SJCRH30 (cell line): Measurements from ENCODE around the gene TLNRD1. TPM values are rescaled to one million over a fixed set of nuclear protein-coding genes. Genes with fewer than 3 reads are reported as not detected.

ENCODE experiments used
- DNase-seq, 2 experiments: peaks; one replicate each; pipeline ENCODE4 v3.0.0-alpha.2; 2015 to 2020
- H3K27ac ChIP-seq: fragments of 250-450 bp; sonication (Bioruptor Pico); 2 replicates; pipeline ENCODE4 v1.5.1; 2020; ENCODE audit warnings: mild to moderate bottlenecking, moderate library complexity
- H3K27me3 ChIP-seq: fragments of 250-450 bp; sonication (Bioruptor Pico); 2 replicates; pipeline ENCODE4 v1.5.1; 2020; ENCODE audit warnings: mild to moderate bottlenecking, moderate library complexity
- H3K36me3 ChIP-seq: fragments of 250-450 bp; sonication (Bioruptor Pico); 2 replicates; pipeline ENCODE4 v1.5.1; 2020; ENCODE audit warnings: mild to moderate bottlenecking, moderate library complexity
- H3K4me1 ChIP-seq: fragments of 250-450 bp; sonication (Bioruptor Pico); 2 replicates; pipeline ENCODE4 v1.5.1; 2020; ENCODE audit warnings: mild to moderate bottlenecking, moderate library complexity
- H3K4me3 ChIP-seq: fragments of 250-450 bp; sonication (Bioruptor Pico); 2 replicates; pipeline ENCODE4 v1.5.1; 2020; ENCODE audit warnings: mild to moderate bottlenecking, moderate library complexity
- H3K9me3 ChIP-seq: fragments of 250-450 bp; sonication (Bioruptor Pico); replicated peaks from 2 replicates; pipeline ENCODE4 v1.5.1; 2020; ENCODE audit warnings: mild to moderate bottlenecking, moderate library complexity
- total RNA-seq: library from RNA; depleted of rRNA; stranded (reverse); fragments of >200 nt; shearing (Covaris generic); gene quantifications from 2 replicates; pipeline ENCODE4 v1.2.3, GENCODE V29; 2014; rRNA removed

TLNRD1 gene
- total RNA-seq, 1 experiment from 2014 or later = 16.1 TPM

GRCh38 chr15:81043281-81043934, 42.7 kb downstream of the TLNRD1 start:
- H3K27ac ChIP-seq = no peak overlapping the region
- no peaks in the 10 kb centered on the region for H3K27me3 ChIP-seq
- no peaks in the 10 kb centered on the region for H3K9me3 ChIP-seq
- H3K36me3 ChIP-seq = no peaks in the 10 kb centered on the region
- no peaks in the 10 kb centered on the region for H3K4me1 ChIP-seq
- DNase-seq = no peak
- no peak overlapping the region for H3K4me3 ChIP-seq

- H3K36me3 ChIP-seq = no peaks in the 10 kb centered on the region
- no peaks in the 10 kb centered on the region for H3K27me3 ChIP-seq
- no peaks in the 10 kb centered on the region for H3K9me3 ChIP-seq
- no peak overlapping the region for H3K4me3 ChIP-seq
- no peak for DNase-seq
- no peaks in the 10 kb centered on the region for H3K4me1 ChIP-seq
- H3K27ac ChIP-seq = no peak overlapping the region
These were observed 43.3 kb downstream of the TLNRD1 start for GRCh38 chr15:81043935-81044575.

- Histone ChIP-seq H3K4me1 (no peaks in the 10 kb centered on the region), H3K9me3 (no peaks in the 10 kb centered on the region), H3K4me3 (no peak overlapping the region), H3K27me3 (no peaks in the 10 kb centered on the region), H3K36me3 (no peaks in the 10 kb centered on the region), H3K27ac (no peak overlapping the region)
- no peak for DNase-seq
These were observed 45.6 kb downstream of the TLNRD1 start for GRCh38 chr15:81046290-81046689.

GRCh38 chr15:81047928-81048327, 47.2 kb downstream of the TLNRD1 start:
- Histone ChIP-seq H3K36me3 (no peaks in the 10 kb centered on the region), H3K27ac (no peak overlapping the region), H3K27me3 (no peaks in the 10 kb centered on the region), H3K4me1 (no peaks in the 10 kb centered on the region), H3K9me3 (no peaks in the 10 kb centered on the region), H3K4me3 (no peak overlapping the region)
- DNase-seq = no peak

- Histone ChIP-seq H3K36me3 (no peaks in the 10 kb centered on the region), H3K27ac (no peak overlapping the region), H3K4me3 (no peak overlapping the region), H3K4me1 (no peaks in the 10 kb centered on the region), H3K9me3 (no peaks in the 10 kb centered on the region), H3K27me3 (no peaks in the 10 kb centered on the region)
- no peak for DNase-seq
These were observed 49.1 kb downstream of the TLNRD1 start for GRCh38 chr15:81049835-81050234.

- DNase-seq = no peak
- Histone ChIP-seq H3K4me3 (no peak overlapping the region), H3K4me1 (no peaks in the 10 kb centered on the region), H3K27ac (no peak overlapping the region), H3K27me3 (no peaks in the 10 kb centered on the region), H3K9me3 (no peaks in the 10 kb centered on the region), H3K36me3 (no peaks in the 10 kb centered on the region)
These were observed 49.5 kb downstream of the TLNRD1 start for GRCh38 chr15:81050259-81050658.

GRCh38 chr15:81050805-81051204, 50.1 kb downstream of the TLNRD1 start:
- Histone ChIP-seq H3K4me3 (no peak overlapping the region), H3K27me3 (no peaks in the 10 kb centered on the region), H3K36me3 (no peaks in the 10 kb centered on the region), H3K27ac (no peak overlapping the region), H3K9me3 (no peaks in the 10 kb centered on the region), H3K4me1 (no peaks in the 10 kb centered on the region)
- DNase-seq = no peak

- H3K27me3 ChIP-seq = no peaks in the 10 kb centered on the region
- H3K9me3 ChIP-seq = no peaks in the 10 kb centered on the region
- DNase-seq = no peak
- H3K4me1 ChIP-seq = no peaks in the 10 kb centered on the region
- H3K4me3 ChIP-seq = no peak overlapping the region
- no peaks in the 10 kb centered on the region for H3K36me3 ChIP-seq
- H3K27ac ChIP-seq = no peak overlapping the region
These were observed 51.3 kb downstream of the TLNRD1 start for GRCh38 chr15:81052046-81052445.

GRCh38 chr15:81053621-81054020, 52.9 kb downstream of the TLNRD1 start:
- Histone ChIP-seq H3K4me3 (no peak overlapping the region), H3K27ac (no peak overlapping the region), H3K9me3 (no peaks in the 10 kb centered on the region), H3K27me3 (no peaks in the 10 kb centered on the region), H3K4me1 (no peaks in the 10 kb centered on the region), H3K36me3 (no peaks in the 10 kb centered on the region)
- no peak for DNase-seq

- Histone ChIP-seq H3K9me3 (no peaks in the 10 kb centered on the region), H3K27me3 (no peaks in the 10 kb centered on the region), H3K27ac (no peak overlapping the region), H3K4me3 (no peak overlapping the region), H3K4me1 (no peaks in the 10 kb centered on the region), H3K36me3 (no peaks in the 10 kb centered on the region)
- no peak for DNase-seq
These were observed 53.5 kb downstream of the TLNRD1 start for GRCh38 chr15:81054236-81054635.

Other genes starting within 250 kb of the TLNRD1 start
- gene CEMIP, start 221.6 kb upstream of the TLNRD1 start, total RNA-seq = 0.20 and 0.33 TPM in 2 replicates
- 20.5 and 22.1 TPM in 2 replicates for gene MESD, start 11.1 kb upstream of the TLNRD1 start, total RNA-seq
- not detected in 2 replicates for gene CFAP161, start 133.3 kb downstream of the TLNRD1 start, total RNA-seq
- gene IL16, start 196.0 kb downstream of the TLNRD1 start, total RNA-seq = 0.18 TPM in 1 of 2 replicates, not detected in the other